ENCODE results near the gene EFCAB7. TPM values are rescaled to one million over a fixed set of nuclear protein-coding genes. Genes with fewer than 3 reads are reported as not detected.

The EFCAB7 gene, protein sequence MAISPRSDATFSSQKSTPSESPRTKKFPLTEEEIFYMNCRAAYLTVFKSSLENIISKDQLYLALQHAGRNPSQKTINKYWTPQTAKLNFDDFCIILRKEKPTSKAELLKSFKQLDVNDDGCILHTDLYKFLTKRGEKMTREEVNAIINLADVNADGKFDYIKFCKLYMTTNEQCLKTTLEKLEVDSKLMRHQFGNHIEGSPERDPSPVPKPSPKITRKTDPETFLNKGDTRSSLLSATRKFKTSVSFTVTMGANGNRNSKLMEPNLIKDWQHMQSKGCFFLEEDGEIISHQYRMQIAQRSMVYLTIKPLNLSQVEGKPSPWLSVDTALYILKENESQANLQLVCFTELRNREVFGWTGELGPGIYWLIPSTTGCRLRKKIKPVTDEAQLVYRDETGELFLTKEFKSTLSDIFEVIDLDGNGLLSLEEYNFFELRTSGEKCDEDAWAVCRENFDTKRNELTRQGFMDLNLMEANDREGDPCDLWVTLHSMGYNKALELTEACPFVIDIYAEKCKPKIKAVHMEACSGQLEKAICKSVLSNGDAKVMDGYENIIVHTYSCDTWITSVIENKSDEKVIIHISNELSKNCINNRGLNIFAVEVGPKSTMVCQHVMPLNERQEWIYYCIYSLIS
- total RNA-seq (2022; extraction: Qiagen RNA extraction), result 2.1 to 2.7 TPM (median 2.3 TPM) in 5 replicates

DNA sequence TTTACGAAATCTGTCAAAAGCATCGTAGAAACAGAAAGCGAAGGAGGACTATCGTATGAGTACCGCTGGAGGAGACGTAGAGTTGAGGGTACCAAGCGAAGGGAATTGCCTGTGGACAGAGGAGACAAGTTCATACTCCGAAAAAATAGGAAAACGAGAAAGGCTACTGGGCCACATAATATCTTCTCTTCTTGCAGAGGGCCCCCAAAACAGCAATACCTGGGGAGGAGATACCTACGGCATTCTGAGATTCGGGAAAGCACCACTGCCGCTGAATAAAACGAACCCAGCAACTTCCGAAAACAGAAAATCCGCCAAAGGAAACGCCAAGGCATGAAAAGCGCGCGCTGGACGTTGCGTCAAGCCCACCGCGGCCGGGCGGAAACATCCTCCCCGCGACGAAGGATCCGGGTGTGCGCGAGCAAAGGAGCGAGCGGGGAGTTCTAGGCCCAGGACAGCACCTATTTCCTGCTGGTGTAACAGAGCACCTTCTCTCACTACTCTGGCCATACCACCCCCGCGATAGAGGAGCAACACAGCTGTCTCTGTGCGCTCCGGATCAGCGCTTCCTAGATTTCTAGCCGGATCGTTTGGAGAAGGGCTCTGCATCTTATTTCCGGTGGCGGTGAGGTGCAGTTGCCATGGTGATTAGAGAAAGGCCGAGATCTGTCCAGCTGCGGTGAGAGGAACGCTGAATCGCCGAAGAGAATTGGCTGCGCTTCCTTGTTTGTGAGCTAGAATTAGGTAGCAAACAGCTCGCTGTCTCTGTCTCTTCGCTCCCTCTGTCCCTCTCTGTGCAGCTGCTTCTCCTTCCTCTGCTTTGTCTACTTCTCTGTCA, at the start of gene EFCAB7, which contains the start of gene ITGB3BP:
EFCAB7 (plus strand) TSS at position 635 of the 838 bp plus-strand sequence. CDS start 2,048 bp downstream, outside the sequence.
ITGB3BP (minus strand) TSS at position 335 of the 838 bp plus-strand sequence; CDS start at position 243, 92 bp downstream.

DNA sequence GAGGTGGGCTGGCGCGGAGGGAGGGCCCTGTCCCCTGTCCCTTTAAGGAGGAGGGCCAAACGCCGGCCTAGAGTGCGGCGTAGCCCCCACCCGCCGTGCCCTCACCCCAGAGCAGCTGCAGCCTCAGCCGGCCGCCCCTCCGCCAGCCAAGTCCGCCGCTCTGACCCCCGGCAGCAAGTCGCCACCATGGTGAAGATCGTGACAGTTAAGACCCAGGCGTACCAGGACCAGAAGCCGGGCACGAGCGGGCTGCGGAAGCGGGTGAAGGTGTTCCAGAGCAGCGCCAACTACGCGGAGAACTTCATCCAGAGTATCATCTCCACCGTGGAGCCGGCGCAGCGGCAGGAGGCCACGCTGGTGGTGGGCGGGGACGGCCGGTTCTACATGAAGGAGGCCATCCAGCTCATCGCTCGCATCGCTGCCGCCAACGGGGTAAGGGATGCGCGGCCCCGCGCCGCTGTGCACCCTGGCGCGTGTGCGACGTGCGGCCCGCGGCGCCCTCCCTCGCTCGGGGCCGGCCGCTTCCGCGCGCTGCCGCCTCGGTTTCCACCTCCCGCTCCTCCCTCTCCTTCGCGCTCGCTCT, 70.1 kb downstream of the EFCAB7 start, which contains the start of gene PGM1:
PGM1 (plus strand) TSS at position 109 of the 583 bp plus-strand sequence; CDS start at position 187, 78 bp downstream.

Other genes with a start within 250 kb of the EFCAB7 start
- 0.32 to 1.0 TPM (median 0.73 TPM) in 5 replicates for gene FOXD3, start 201.0 kb upstream of the EFCAB7 start, total RNA-seq (2022; extraction: Qiagen RNA extraction)
- gene ALG6, start 155.9 kb upstream of the EFCAB7 start, total RNA-seq (2022; extraction: Qiagen RNA extraction), result 4.6 to 6.8 TPM (median 4.9 TPM) in 5 replicates
- gene ITGB3BP, start 300 bp upstream of the EFCAB7 start, total RNA-seq (2022; extraction: Qiagen RNA extraction), result 22.2 to 27.5 TPM (median 23.5 TPM) in 5 replicates
- 32.4 to 37.4 TPM (median 36.3 TPM) in 5 replicates for gene PGM1, start 69.9 kb downstream of the EFCAB7 start, total RNA-seq (2022; extraction: Qiagen RNA extraction)